Psoas muscle (tissue), 8 donors: ENCODE results near the gene WDR73. TPM values are rescaled to one million over a fixed set of nuclear protein-coding genes. Genes with fewer than 3 reads are reported as not detected.

ENCODE experiments used
- ATAC-seq, 4 donors: fragments of 200-7000 bp; cut with Tn5 transposase; one replicate each; pipeline ENCODE4 v1.9.1; 2020; ENCODE audit warnings: moderate library complexity in 3 of 4, mild to moderate bottlenecking in 2 of 4
- DNase-seq, 2 donors: peaks; one replicate each; pipeline ENCODE4 v3.0.0-alpha.2; 2020
- H3K27ac ChIP-seq: fragments of 200-600 bp; one replicate; pipeline ENCODE4 v1.8.0; 2022
- H3K27me3 ChIP-seq, 3 donors: fragments of 200-600 bp in 1 of 3; one replicate each; pipeline versions ENCODE4 v1.6.1 to v1.8.0; 2013 to 2022; ENCODE audit warnings: low read length in 2 of 3, mild to moderate bottlenecking in 2 of 3, moderate library complexity in 1 of 3; ENCODE audit not compliant: insufficient read depth in 3 of 3
- H3K36me3 ChIP-seq, 2 donors: fragments of 200-600 bp in 1 of 2; one replicate each; pipeline versions ENCODE4 v1.6.1 to v1.8.0; 2013 to 2022; ENCODE audit warnings: low read depth in 1 of 2, mild to moderate bottlenecking in 1 of 2, moderate library complexity in 1 of 2; ENCODE audit not compliant: insufficient read depth in 1 of 2
- H3K4me1 ChIP-seq: fragments of 200-600 bp; one replicate; pipeline ENCODE4 v1.8.0; 2022
- H3K4me3 ChIP-seq: fragments of 200-600 bp; one replicate; pipeline ENCODE4 v1.8.0; 2022; ENCODE audit warnings: mild to moderate bottlenecking
- H3K9me3 ChIP-seq: fragments of 200-600 bp; one replicate; pipeline ENCODE4 v1.8.0; 2022
- CTCF ChIP-seq: fragments of 200-600 bp; IDR thresholded peaks from one replicate; pipeline ENCODE4 v1.8.0; 2022; ENCODE audit warnings: antibody characterized with exemption
- WGBS, 3 donors: extraction: QIAGEN DNeasy Blood & Tissue Kit; methylation state at CpG; one replicate each; pipeline versions ENCODE4 v1.1.6 to v1.1.7; 2013; 5-methylcytosine and 5-hydroxymethylcytosine counted together
- intact Hi-C, 2 donors: fragments of 100-400 bp; cut with DNase I; formaldehyde crosslinking; loops; one replicate each; pipeline versions ENCODE4 v1.11.0 to v1.14.2; 2022
- polyA plus RNA-seq, 3 donors: library from polyadenylated mRNA; stranded (reverse); fragments of 200-250 nt; gene quantifications; one replicate each; pipeline ENCODE4 v1.2.3, GENCODE V29; 2013
- total RNA-seq, 4 donors: library from RNA; stranded (reverse); fragmentation: NEBNext Ultra II Directional in 2 of 4; extraction: Animal tissue kit (Norgen Biotek cat#: 25700) in 2 of 4; gene quantifications; one replicate each; pipeline versions ENCODE4 v1.2.1 to v1.2.4, GENCODE V29; 2021 to 2023
- donor health status: healthy with polysubstance abuse.
- donor health status: DM: no; HTN: no; CAD: no; lungs with moderate emphysema.
- donor health status: Bipolar disorder and iron deficiency.
- donor health status: healthy.
- donor health status: DM: yes; HTN: yes; CAD: no.
- donor health status: DM: no; HTN: no; CAD: no.
- donor health status: DM: no; HTN: no; CAD: no.
- donor health status: DM: yes; HTN: yes; CAD: no.

The WDR73 gene
- total and polyA plus RNA-seq, 7 donors = 8.9 to 22.0 (median 13.6) TPM

- H3K27me3 ChIP-seq = no peaks in the 10 kb centered on the region
- peaks cover 0 to 71% of the 10 kb centered on the region in 2 donors for H3K36me3 ChIP-seq
- intact Hi-C loops = loop anchor here (5.0 kb wide), 2 partner anchors 34 to 39 kb away; no protein-coding TSS in a partner anchor
- WGBS, 3 donors = 95 to 100% (median 96%) methylated on average over 3 of the region's 3 CpGs
- no peak for TF ChIP-seq CTCF
- H3K4me1 ChIP-seq = no peaks in the 10 kb centered on the region
- no peak overlapping the region for H3K4me3 ChIP-seq
- no peak overlapping the region for H3K27ac ChIP-seq
- DNase-seq (no peak), ATAC-seq (no peak)
- H3K9me3 ChIP-seq = no peaks in the 10 kb centered on the region
Observed at GRCh38 chr15:84668221-84668982, 14.3 kb upstream of the WDR73 start.

- 79 to 89% (median 83%) methylated on average over 2 of the region's 2 CpGs for WGBS, 3 donors
- Histone ChIP-seq H3K36me3 (peaks cover 0 to 63% of the 10 kb centered on the region in 2 donors), H3K27me3 (no peaks in the 10 kb centered on the region), H3K4me1 (no peaks in the 10 kb centered on the region), H3K4me3 (no peak overlapping the region), H3K27ac (no peak overlapping the region), H3K9me3 (no peaks in the 10 kb centered on the region)
- ATAC-seq = no peak
- intact Hi-C loops = loop anchor here (5.0 kb wide), 2 partner anchors 36 to 41 kb away; no protein-coding TSS in a partner anchor
- DNase-seq = no peak
- no peak for TF ChIP-seq CTCF
Observed at GRCh38 chr15:84666373-84666772, 12.3 kb upstream of the WDR73 start.

GRCh38 chr15:84661001-84661400 is 6.9 kb upstream of the WDR73 start:
- no peak overlapping the region for H3K27ac ChIP-seq
- DNase-seq = no peak
- H3K36me3 ChIP-seq = peaks cover 3 to 23% of the 10 kb centered on the region in 2 donors
- intact Hi-C loops = no loop called here
- ATAC-seq = no peak
- H3K4me3 ChIP-seq = no peak overlapping the region
- no peaks in the 10 kb centered on the region for H3K27me3 ChIP-seq
- 94 to 98% (median 96%) methylated on average over 10 of the region's 10 CpGs for WGBS, 3 donors
- peaks cover 7% of the 10 kb centered on the region for H3K4me1 ChIP-seq
- no peak for TF ChIP-seq CTCF
- H3K9me3 ChIP-seq = no peaks in the 10 kb centered on the region

- intact Hi-C loops = loop anchor here in 1 of 2 donors (5.0 to 10.0 kb wide), 2 partner anchors 217 to 265 kb away; no protein-coding TSS in a partner anchor
- Histone ChIP-seq H3K4me3 (no peak overlapping the region), H3K9me3 (no peaks in the 10 kb centered on the region), H3K36me3 (peaks cover 3 to 15% of the 10 kb centered on the region in 2 donors), H3K27ac (no peak overlapping the region), H3K27me3 (no peaks in the 10 kb centered on the region), H3K4me1 (peaks cover 10% of the 10 kb centered on the region)
- DNase-seq = no peak
- no peak for ATAC-seq
- TF ChIP-seq CTCF = no peak
- 73 to 79% (median 73%) methylated on average over 4 of the region's 4 CpGs for WGBS, 3 donors
Observed at GRCh38 chr15:84659904-84660781, 6.1 kb upstream of the WDR73 start.
